Sigmoid colon (tissue), 4 donors: Measurements from ENCODE around the gene TBC1D26.
"Not testable (repeated sequence)": the region's sequence is repeated elsewhere in the genome, so short reads cannot be mapped to it uniquely, and the experiment has no call there.

Source experiments
- EP300 ChIP-seq, 4 donors: sonication (generic); formaldehyde crosslinking; IDR thresholded peaks; one replicate each; pipeline ENCODE4 v1.6.1; 2017; ENCODE audit warnings: antibody characterized with exemption in 4 of 4
- POLR2AphosphoS5 ChIP-seq, 4 donors: sonication (generic); formaldehyde crosslinking; IDR thresholded peaks; one replicate each; pipeline ENCODE4 v1.6.1; 2017; ENCODE audit warnings: antibody characterized with exemption in 4 of 4
- TF ChIP-seq, protein P1 (sequence below), 4 experiments: fragments of 450-650 bp in 3 of 4; fragments of 200-600 bp in 1 of 4; IDR thresholded peaks; one replicate each; pipeline ENCODE4 v1.5.1; 2016 to 2019; ENCODE audit warnings: antibody characterized with exemption in 4 of 4, mild to moderate bottlenecking in 3 of 4, moderate library complexity in 2 of 4

DNA sequence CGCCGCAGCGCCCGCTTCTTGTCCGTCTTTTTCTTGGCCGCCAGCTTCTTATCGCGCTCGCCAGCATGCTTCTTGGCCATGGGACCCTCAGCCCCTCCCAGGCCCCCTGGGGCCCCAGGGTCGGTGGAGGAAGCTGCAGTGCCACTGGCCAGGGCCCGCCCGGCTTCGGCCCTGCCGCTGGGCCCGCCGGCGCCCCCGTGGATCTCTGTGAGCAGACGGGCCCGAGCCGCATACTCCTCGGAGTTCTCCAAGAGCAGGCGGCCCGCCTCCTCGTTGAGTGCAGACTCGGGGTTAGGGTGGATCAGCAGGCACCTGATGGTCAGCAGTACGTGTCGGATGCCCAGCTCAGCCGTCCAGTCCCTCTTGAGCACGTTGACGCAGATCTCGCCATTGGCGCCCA, 27.8 kb upstream of the TBC1D26 start:
- TF ChIP-seq, protein P1, sequence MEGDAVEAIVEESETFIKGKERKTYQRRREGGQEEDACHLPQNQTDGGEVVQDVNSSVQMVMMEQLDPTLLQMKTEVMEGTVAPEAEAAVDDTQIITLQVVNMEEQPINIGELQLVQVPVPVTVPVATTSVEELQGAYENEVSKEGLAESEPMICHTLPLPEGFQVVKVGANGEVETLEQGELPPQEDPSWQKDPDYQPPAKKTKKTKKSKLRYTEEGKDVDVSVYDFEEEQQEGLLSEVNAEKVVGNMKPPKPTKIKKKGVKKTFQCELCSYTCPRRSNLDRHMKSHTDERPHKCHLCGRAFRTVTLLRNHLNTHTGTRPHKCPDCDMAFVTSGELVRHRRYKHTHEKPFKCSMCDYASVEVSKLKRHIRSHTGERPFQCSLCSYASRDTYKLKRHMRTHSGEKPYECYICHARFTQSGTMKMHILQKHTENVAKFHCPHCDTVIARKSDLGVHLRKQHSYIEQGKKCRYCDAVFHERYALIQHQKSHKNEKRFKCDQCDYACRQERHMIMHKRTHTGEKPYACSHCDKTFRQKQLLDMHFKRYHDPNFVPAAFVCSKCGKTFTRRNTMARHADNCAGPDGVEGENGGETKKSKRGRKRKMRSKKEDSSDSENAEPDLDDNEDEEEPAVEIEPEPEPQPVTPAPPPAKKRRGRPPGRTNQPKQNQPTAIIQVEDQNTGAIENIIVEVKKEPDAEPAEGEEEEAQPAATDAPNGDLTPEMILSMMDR (IDR thresholded peaks at IDR 0.05): not testable (repeated sequence)
- not testable (repeated sequence) for TF ChIP-seq EP300, POLR2AphosphoS5 (IDR thresholded peaks at IDR 0.05)
